Right lobe of liver (tissue), 4 donors: ENCODE measurements around the gene FAM229A.
"Not testable (repeated sequence)": the region's sequence is repeated elsewhere in the genome, so short reads cannot be mapped to it uniquely, and the experiment has no call there.

ENCODE experiments used
- POLR2A ChIP-seq: fragments of 450-650 bp; IDR thresholded peaks from one replicate; pipeline ENCODE4 v1.6.1; 2017; ENCODE audit warnings: antibody characterized with exemption, mild to moderate bottlenecking
- TF ChIP-seq, protein P1 (sequence below), 4 donors: fragments of 200-600 bp in 3 of 4; fragments of 450-650 bp in 1 of 4; IDR thresholded peaks; one replicate each; pipeline versions ENCODE4 v1.5.1 to v1.8.0; 2016 to 2022; ENCODE audit warnings: antibody characterized with exemption in 4 of 4, mild to moderate bottlenecking in 2 of 4
- donor health status: DM: no; HTN: no; CAD: no.
- donor health status: DM: no; HTN: no; CAD: no.
- donor health status: DM: no; HTN: yes; CAD: no.

DNA sequence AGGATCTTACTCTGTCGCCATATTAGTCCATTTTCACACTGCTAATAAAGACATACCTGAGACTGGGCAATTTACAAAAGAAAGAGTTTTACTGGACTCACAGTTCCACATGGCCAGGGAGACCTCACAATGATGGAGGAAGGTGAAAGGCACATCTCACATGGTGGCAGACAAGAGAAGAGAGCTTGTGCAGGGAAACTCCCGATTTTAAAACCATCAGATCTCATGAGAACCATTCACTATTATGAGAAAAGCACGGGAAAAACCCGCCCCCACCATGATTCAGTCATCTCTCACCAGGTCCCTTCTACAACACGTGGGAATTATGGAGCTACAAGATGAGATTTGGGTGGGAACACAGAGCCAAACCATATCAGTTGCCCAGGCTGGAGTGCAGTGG, 34.2 kb upstream of the FAM229A start:
- not testable (repeated sequence) for TF ChIP-seq POLR2A
- TF ChIP-seq, protein P1, sequence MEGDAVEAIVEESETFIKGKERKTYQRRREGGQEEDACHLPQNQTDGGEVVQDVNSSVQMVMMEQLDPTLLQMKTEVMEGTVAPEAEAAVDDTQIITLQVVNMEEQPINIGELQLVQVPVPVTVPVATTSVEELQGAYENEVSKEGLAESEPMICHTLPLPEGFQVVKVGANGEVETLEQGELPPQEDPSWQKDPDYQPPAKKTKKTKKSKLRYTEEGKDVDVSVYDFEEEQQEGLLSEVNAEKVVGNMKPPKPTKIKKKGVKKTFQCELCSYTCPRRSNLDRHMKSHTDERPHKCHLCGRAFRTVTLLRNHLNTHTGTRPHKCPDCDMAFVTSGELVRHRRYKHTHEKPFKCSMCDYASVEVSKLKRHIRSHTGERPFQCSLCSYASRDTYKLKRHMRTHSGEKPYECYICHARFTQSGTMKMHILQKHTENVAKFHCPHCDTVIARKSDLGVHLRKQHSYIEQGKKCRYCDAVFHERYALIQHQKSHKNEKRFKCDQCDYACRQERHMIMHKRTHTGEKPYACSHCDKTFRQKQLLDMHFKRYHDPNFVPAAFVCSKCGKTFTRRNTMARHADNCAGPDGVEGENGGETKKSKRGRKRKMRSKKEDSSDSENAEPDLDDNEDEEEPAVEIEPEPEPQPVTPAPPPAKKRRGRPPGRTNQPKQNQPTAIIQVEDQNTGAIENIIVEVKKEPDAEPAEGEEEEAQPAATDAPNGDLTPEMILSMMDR (IDR thresholded peaks at IDR 0.05), result not testable (repeated sequence)
